Stimulated activated CD8-positive, alpha-beta memory T cell treated with anti-CD3 and anti-CD28 coated beads, Interleukin-15, amount 100 ng/mL, for 48 hours (primary cell): ENCODE measurements around the gene BDKRB2.
A peak's percentile ranks its signal among the peaks of the same experiment; 100 is the strongest.

Source experiments
- DNase-seq, 2 donors: peaks; one replicate each; pipeline ENCODE4 v3.0.0-alpha.2; 2020; ENCODE audit warnings: low read depth in 2 of 2

BDKRB2 gene

GRCh38 chr14:96204151-96205058, at the start of gene BDKRB2:
Gene BDKRB2 (plus strand): TSS chr14:96204839. CDS start chr14:96237108, 32,269 bp downstream.
- peak in 1 of 2 donors; percentile 11 for DNase-seq

GRCh38 chr14:96154900-96155299, 49.7 kb upstream of the BDKRB2 start:
- no peak for DNase-seq

- no peak for DNase-seq
Measured at GRCh38 chr14:96156804-96157760, 47.6 kb upstream of the BDKRB2 start.

GRCh38 chr14:96158735-96159134, 45.9 kb upstream of the BDKRB2 start:
- DNase-seq, result no peak

- DNase-seq, result no peak
Measured at GRCh38 chr14:96160076-96160912, 44.3 kb upstream of the BDKRB2 start.

GRCh38 chr14:96160913-96161310, 43.7 kb upstream of the BDKRB2 start:
- no peak for DNase-seq

GRCh38 chr14:96161636-96162035, 43.0 kb upstream of the BDKRB2 start:
- no peak for DNase-seq

- DNase-seq, result no peak
Measured at GRCh38 chr14:96162265-96162664, 42.4 kb upstream of the BDKRB2 start.

- DNase-seq, result no peak
Measured at GRCh38 chr14:96162741-96163140, 41.9 kb upstream of the BDKRB2 start.

- DNase-seq, result no peak
Measured at GRCh38 chr14:96164861-96165490, 39.7 kb upstream of the BDKRB2 start.

GRCh38 chr14:96165493-96166436, 38.9 kb upstream of the BDKRB2 start:
- no peak for DNase-seq

GRCh38 chr14:96166461-96167223, 38.0 kb upstream of the BDKRB2 start:
- DNase-seq, result no peak

- DNase-seq, result no peak
Measured at GRCh38 chr14:96167224-96168148, 37.2 kb upstream of the BDKRB2 start.

- no peak for DNase-seq
Measured at GRCh38 chr14:96168581-96168980, 36.1 kb upstream of the BDKRB2 start.

GRCh38 chr14:96170961-96171592, 33.6 kb upstream of the BDKRB2 start:
- no peak for DNase-seq

GRCh38 chr14:96173636-96174475, 30.8 kb upstream of the BDKRB2 start:
- DNase-seq, result no peak

- DNase-seq, result no peak
Measured at GRCh38 chr14:96176275-96176674, 28.4 kb upstream of the BDKRB2 start.
